GM12878 (cell line): ENCODE data around the gene METTL2B. TPM values are rescaled to one million over a fixed set of nuclear protein-coding genes. Genes with fewer than 3 reads are reported as not detected.
"Not testable (repeated sequence)": the region's sequence is repeated elsewhere in the genome, so short reads cannot be mapped to it uniquely, and the experiment has no call there.

ENCODE experiments used
- ATAC-seq: fragments of 200-7000 bp; cut with Tn5 transposase; 3 replicates; pipeline ENCODE4 v1.9.1; 2020; ENCODE audit warnings: mild to moderate bottlenecking, moderate library complexity
- BruUV-seq: library from RNA; stranded (reverse); fragments of 400-500 nt; replicated peaks from 2 replicates; lab custom pipeline; 2021; lab: Mats Ljungman, UMichigan
- CTCF ChIA-PET: fragments of 300-600 bp; sonication (Branson Sonifier 250); formaldehyde crosslinking; extraction: SDS; loops from one replicate; lab custom pipeline; 2021; ENCODE audit warnings: inconsistent platforms; lab: Yijun Ruan, JAX
- POLR2A ChIA-PET: fragments of 350-600 bp; formaldehyde crosslinking; extraction: SDS; loops from one replicate; lab custom pipeline; 2021; ENCODE audit warnings: inconsistent platforms; lab: Charles Lee
- RAD21 ChIA-PET: fragments of 300-600 bp; sonication (Branson Sonifier 250); formaldehyde crosslinking; loops from one replicate; lab custom pipeline; 2023; ENCODE audit warnings: antibody characterized with exemption; ENCODE audit not compliant: unreplicated experiment; lab: Charles Lee
- SMC1A ChIA-PET: fragments of 300-600 bp; sonication (Branson Sonifier 250); formaldehyde crosslinking; loops from one replicate; lab custom pipeline; 2023; ENCODE audit not compliant: unreplicated experiment, uncharacterized antibody; lab: Charles Lee
- DNase-seq: peaks from one replicate; pipeline ENCODE4 v3.0.0-alpha.2; 2011; ENCODE audit warnings: low read depth, low spot score
- FAIRE-seq: peaks from 3 replicates; lab custom pipeline; 2011; peaks lifted over from hg19 to GRCh38; lab: Jason Lieb, UNC
- H2AFZ ChIP-seq: 2 replicates; pipeline ENCODE4 v1.6.0; 2011; ENCODE audit warnings: low read depth, low read length, control low read depth; ENCODE audit not compliant: control insufficient read depth
- H3K27ac ChIP-seq: 2 replicates; pipeline ENCODE4 v1.5.1; 2011; ENCODE audit warnings: control low read depth; ENCODE audit not compliant: control insufficient read depth, insufficient read depth
- H3K27me3 ChIP-seq, 2 experiments: replicated peaks in 1 of 2; 2 replicates each; pipeline versions ENCODE4 v1.6.0 to v1.6.1; 2011; ENCODE audit warnings: low read length in 1 of 2; ENCODE audit not compliant: control insufficient read depth in 2 of 2, insufficient read depth in 2 of 2
- H3K36me3 ChIP-seq, 2 experiments: 2 replicates each; pipeline ENCODE4 v1.5.1; 2011; ENCODE audit warnings: low read length in 1 of 2; ENCODE audit not compliant: control insufficient read depth in 2 of 2, insufficient read depth in 2 of 2
- H3K4me1 ChIP-seq: 2 replicates; pipeline ENCODE4 v1.6.1; 2011; ENCODE audit warnings: mild to moderate bottlenecking, low read length, moderate library complexity, mixed read lengths; ENCODE audit not compliant: control insufficient read depth, insufficient read depth
- H3K4me2 ChIP-seq: 2 replicates; pipeline ENCODE4 v1.6.0; 2011; ENCODE audit warnings: control low read depth; ENCODE audit not compliant: control insufficient read depth, insufficient read depth
- H3K4me3 ChIP-seq: fragments of 200-600 bp; sonication (generic); 2 replicates; pipeline ENCODE4 v1.5.1; 2016
- H3K79me2 ChIP-seq: 2 replicates; pipeline ENCODE4 v1.6.0; 2011; ENCODE audit warnings: low read length; ENCODE audit not compliant: control insufficient read depth, insufficient read depth
- H3K9ac ChIP-seq: 2 replicates; pipeline ENCODE4 v1.8.0; 2011; ENCODE audit warnings: low read length, control low read depth, mixed read lengths; ENCODE audit not compliant: control insufficient read depth, insufficient read depth
- H3K9me3 ChIP-seq: replicated peaks from 3 replicates; pipeline ENCODE4 v1.5.1; 2011; ENCODE audit warnings: mild to moderate bottlenecking, low read length; ENCODE audit not compliant: control insufficient read depth, insufficient read depth
- H4K20me1 ChIP-seq: 2 replicates; pipeline ENCODE4 v1.6.0; 2011; ENCODE audit not compliant: control insufficient read depth, insufficient read depth
- BHLHE40 ChIP-seq, 2 experiments: fragments of 450-650 bp in 1 of 2; IDR thresholded peaks; 2 replicates each; pipeline ENCODE4 v1.6.1; 2011 to 2017; ENCODE audit warnings: low read depth in 2 of 2, borderline replicate concordance in 1 of 2, improper control_type of control experiment in 1 of 2, low read length in 1 of 2, mild to moderate bottlenecking in 1 of 2
- CBFB ChIP-seq: IDR thresholded peaks from 2 replicates; pipeline ENCODE4 v1.6.1; 2016; ENCODE audit warnings: antibody characterized with exemption, low read depth
- CEBPB ChIP-seq, 2 experiments: fragments of 150-350 bp in 1 of 2; IDR thresholded peaks; 2 replicates each; pipeline ENCODE4 v1.6.1; 2012 to 2014; ENCODE audit warnings: low read depth in 2 of 2, low read length in 2 of 2, borderline replicate concordance in 1 of 2, inconsistent platforms in 1 of 2
- HDAC2 ChIP-seq: fragments of 200-600 bp; sonication (generic); IDR thresholded peaks from 2 replicates; pipeline ENCODE4 v1.6.1; 2017
- MTA3 ChIP-seq: IDR thresholded peaks from 2 replicates; pipeline ENCODE4 v1.6.1; 2012; ENCODE audit warnings: low read length, inconsistent platforms, borderline replicate concordance
- NBN ChIP-seq: fragments of 450-650 bp; IDR thresholded peaks from 2 replicates; pipeline ENCODE4 v1.6.1; 2016
- POLR2AphosphoS5 ChIP-seq: IDR thresholded peaks from 2 replicates; pipeline ENCODE4 v1.6.1; 2011; ENCODE audit warnings: mild to moderate bottlenecking, low read length, inconsistent platforms
- RAD21 ChIP-seq: IDR thresholded peaks from 2 replicates; pipeline ENCODE4 v1.6.1; 2011; ENCODE audit warnings: mild to moderate bottlenecking, low read depth, low read length, moderate library complexity; ENCODE audit not compliant: insufficient read depth
- RB1 ChIP-seq: fragments of 450-650 bp; formaldehyde crosslinking; IDR thresholded peaks from 2 replicates; pipeline ENCODE4 v1.6.1; 2017; ENCODE audit warnings: mild to moderate bottlenecking, borderline replicate concordance
- WRNIP1 ChIP-seq: IDR thresholded peaks from 2 replicates; pipeline ENCODE4 v1.6.1; 2011; ENCODE audit warnings: low read depth, low read length, improper control_type of control experiment, borderline replicate concordance
- WGBS: methylation state at CpG from one replicate; pipeline ENCODE4 v1.1.6; 2016; ENCODE audit warnings: low lambda C conversion rate; ENCODE audit not compliant: insufficient replicate concordance, insufficient coverage; ENCODE audit errors: missing lambda C conversion rate; 5-methylcytosine and 5-hydroxymethylcytosine counted together
- in situ Hi-C: fragments of 300-500 bp; cut with MboI; formaldehyde crosslinking; loops from 9 replicates; pipeline ENCODE4 v1.14.3; 2018; ENCODE audit warnings: mixed read lengths
- intact Hi-C: fragments of 100-400 bp; cut with micrococcal nuclease; formaldehyde crosslinking; loops from one replicate; pipeline ENCODE4 v1.14.2; 2022; ENCODE audit not compliant: unreplicated experiment
- polyA plus RNA-seq, 11 experiments: library from polyadenylated mRNA; depleted of rRNA in 4 of 11; unstranded in 6 of 11; stranded (reverse) in 5 of 11; fragments of >200 nt; fragmentation: Nextera tagmentation in 4 of 11; fragmentation: Illumina TruSeq in 1 of 11; extraction: Ambion mirVana in 4 of 11; extraction: Trizol in 1 of 11; gene quantifications; 1 replicate in 1 of 11; 2 replicates in 10 of 11; pipeline versions ENCODE4 v1.2.1 to v1.2.3, GENCODE V29; 2011 to 2016; ENCODE audit warnings: inconsistent platforms in 2 of 11, missing spikeins in 2 of 11, low read depth in 1 of 11
- total RNA-seq, 4 experiments: library from RNA; depleted of rRNA in 3 of 4; stranded (reverse); fragments of >200 nt in 3 of 4; fragmentation: Illumina TruSeq in 1 of 4; extraction: Trizol in 1 of 4; gene quantifications; 2 replicates each; pipeline versions ENCODE4 v1.2.1 to v1.2.3, GENCODE V29; 2013 to 2021
- TF ChIP-seq, protein P1 (sequence below): fragments of 450-650 bp; IDR thresholded peaks from 2 replicates; pipeline ENCODE4 v1.6.1; 2014; ENCODE audit warnings: mild to moderate bottlenecking
- TF ChIP-seq, protein P2 (sequence below): IDR thresholded peaks from 2 replicates; pipeline ENCODE4 v1.6.1; 2011; ENCODE audit warnings: borderline replicate concordance, low read depth, mild to moderate bottlenecking, moderate library complexity, low read length; ENCODE audit not compliant: insufficient read depth, poor library complexity, severe bottlenecking

METTL2B gene
- total and polyA plus RNA-seq, 10 of the 15 experiments (the other 5 are each of a cell fraction or from before 2014, with no cell fraction given), result 18.9 to 48.4 (median 37.3) TPM

DNA sequence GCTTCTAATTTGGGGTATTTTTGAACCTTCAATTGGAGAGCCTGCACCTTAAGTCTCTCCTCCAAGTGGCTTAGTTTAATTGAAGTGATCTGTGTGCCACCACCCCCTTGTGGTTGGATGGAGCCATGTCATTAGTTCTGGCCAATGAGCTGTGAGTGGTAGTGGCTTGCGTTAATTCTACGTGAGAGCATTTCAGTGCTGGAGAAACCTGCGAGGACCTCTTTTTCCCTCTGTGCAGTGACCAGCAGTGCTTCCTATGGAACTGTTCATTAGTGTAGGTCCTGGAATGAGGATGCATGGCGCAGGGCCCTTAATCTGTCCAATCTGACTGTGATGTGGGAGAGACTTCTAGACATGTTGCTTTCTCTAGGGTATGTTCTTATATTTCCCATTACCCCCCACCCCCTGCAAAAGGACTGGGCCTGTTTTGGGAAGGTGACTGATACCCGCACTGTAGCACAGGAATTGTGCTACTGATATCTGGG is 17.1 kb upstream of the METTL2B start (continued):
- TF ChIP-seq, protein P1, sequence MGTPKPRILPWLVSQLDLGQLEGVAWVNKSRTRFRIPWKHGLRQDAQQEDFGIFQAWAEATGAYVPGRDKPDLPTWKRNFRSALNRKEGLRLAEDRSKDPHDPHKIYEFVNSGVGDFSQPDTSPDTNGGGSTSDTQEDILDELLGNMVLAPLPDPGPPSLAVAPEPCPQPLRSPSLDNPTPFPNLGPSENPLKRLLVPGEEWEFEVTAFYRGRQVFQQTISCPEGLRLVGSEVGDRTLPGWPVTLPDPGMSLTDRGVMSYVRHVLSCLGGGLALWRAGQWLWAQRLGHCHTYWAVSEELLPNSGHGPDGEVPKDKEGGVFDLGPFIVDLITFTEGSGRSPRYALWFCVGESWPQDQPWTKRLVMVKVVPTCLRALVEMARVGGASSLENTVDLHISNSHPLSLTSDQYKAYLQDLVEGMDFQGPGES, result no peak
- TF ChIP-seq NBN, result 0 out of 2 replicates have a peak, but pooled peaks have one; percentile 27
- TF ChIP-seq, protein P2, sequence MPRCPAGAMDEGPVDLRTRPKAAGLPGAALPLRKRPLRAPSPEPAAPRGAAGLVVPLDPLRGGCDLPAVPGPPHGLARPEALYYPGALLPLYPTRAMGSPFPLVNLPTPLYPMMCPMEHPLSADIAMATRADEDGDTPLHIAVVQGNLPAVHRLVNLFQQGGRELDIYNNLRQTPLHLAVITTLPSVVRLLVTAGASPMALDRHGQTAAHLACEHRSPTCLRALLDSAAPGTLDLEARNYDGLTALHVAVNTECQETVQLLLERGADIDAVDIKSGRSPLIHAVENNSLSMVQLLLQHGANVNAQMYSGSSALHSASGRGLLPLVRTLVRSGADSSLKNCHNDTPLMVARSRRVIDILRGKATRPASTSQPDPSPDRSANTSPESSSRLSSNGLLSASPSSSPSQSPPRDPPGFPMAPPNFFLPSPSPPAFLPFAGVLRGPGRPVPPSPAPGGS, result no peak
- 0 out of 4 replicates have a peak, but pooled peaks of 1 of the 2 experiments have one; percentile 4 for TF ChIP-seq BHLHE40 (IDR thresholded peaks at IDR 0.05; ENCODE audit: borderline replicate concordance in 1 of 2, low read depth in 2 of 2, low read length in 1 of 2)
- peak; percentile 58; the same call in 1 of the 2 replicates for TF ChIP-seq WRNIP1
- peak; percentile 35; the same call in 1 of the 2 replicates for TF ChIP-seq RB1
- peak; percentile 82 for TF ChIP-seq RAD21
- TF ChIP-seq CEBPB (IDR thresholded peaks at IDR 0.05; ENCODE audit: borderline replicate concordance in 1 of 2, low read depth in 2 of 2, low read length in 2 of 2), result no peak

DNA sequence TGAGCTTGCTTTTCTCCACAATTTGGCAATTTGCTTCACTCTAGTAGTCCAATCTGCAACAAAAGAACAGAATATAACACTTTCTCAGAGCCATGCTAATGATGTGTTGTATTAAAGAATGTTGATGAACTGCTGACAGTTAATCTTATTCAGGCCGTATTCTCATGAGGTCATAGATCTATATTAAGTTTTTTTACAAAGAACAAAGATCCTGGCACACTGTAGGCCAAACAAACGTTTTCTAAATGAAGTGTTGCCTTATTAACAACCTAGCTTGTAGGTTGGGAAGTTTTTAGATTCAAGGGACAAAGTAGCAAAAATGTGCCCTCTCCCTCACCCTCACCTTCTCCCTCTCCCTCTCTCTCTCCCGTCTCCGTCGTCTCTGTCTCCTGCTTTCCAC is 14.1 kb upstream of the METTL2B start:
- ChIA-PET SMC1A (interaction anchor here (4.2 kb wide), 1 partner anchor 31 kb away, joined by 296 read pairs; no protein-coding TSS in a partner anchor), RAD21 (interaction anchor here (0.9 to 1.7 kb wide), 2 partner anchors 13 to 211 kb away, joined by 4 to 9 read pairs; no protein-coding TSS in a partner anchor)
- no peaks in the 10 kb centered on the region for H3K9me3 ChIP-seq
- 68% methylated on average over 5 of the region's 5 CpGs for whole genome bisulfite sequencing
- no TSS peak for BruUV-seq
- peaks cover 36% of the 10 kb centered on the region for H3K79me2 ChIP-seq
- intact Hi-C loops, result no loop called here
- no peak overlapping the region for H3K4me2 ChIP-seq
- in situ Hi-C loops, result loop anchor here (5.0 kb wide), 1 partner anchor 35 kb away; no protein-coding TSS in a partner anchor
- no peak overlapping the region for H3K9ac ChIP-seq
- TF ChIP-seq MTA3 (no peak), POLR2AphosphoS5 (no peak), HDAC2 (no peak), CBFB (no peak)
- TF ChIP-seq, all 136 proteins: peak for 0
- Histone ChIP-seq H3K4me3 (no peak overlapping the region), H3K4me1 (peaks cover 22% of the 10 kb centered on the region), H4K20me1 (no peaks in the 10 kb centered on the region), H3K27ac (no peak overlapping the region), H2AFZ (no peak overlapping the region), H3K36me3 (peaks cover 0 to 4% of the 10 kb centered on the region in 2 experiments; a peak in 1 of 4 replicates), H3K27me3 (no peaks in the 10 kb centered on the region)
- no peak for DNase-seq
- no peak for FAIRE-seq
- CTCF ChIA-PET, result interaction anchor here (0.6 to 4.2 kb wide), 4 partner anchors 14 to 45 kb away, joined by 3 to 463 read pairs (median 29); no protein-coding TSS in a partner anchor
- ATAC-seq, result no peak
- POLR2A ChIA-PET, result no interaction called here

DNA sequence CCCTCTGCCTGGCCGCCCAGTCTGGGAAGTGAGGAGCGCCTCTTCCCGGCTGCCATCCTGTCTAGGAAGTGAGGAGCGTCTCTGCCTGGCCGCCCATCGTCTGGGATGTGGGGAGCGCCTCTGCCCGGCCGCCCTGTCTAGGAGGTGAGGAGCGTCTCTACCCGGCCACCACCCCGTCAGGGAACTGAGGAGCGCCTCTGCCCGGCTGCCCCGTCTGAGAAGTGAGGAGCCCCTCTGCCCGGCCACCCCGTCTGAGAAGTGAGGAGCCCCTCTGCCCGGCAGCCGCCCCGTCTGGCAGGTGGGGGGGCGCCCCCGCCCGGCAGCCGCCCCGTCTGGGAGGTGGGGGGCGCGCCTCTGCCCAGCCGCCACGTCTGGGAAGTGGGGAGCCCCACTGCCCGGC is 13.2 kb upstream of the METTL2B start:
- SMC1A ChIA-PET, RAD21 ChIA-PET, POLR2A ChIA-PET, H3K9ac ChIP-seq, H3K27ac ChIP-seq, FAIRE-seq, BruUV-seq, H3K4me2 ChIP-seq, H3K4me3 ChIP-seq, H2AFZ ChIP-seq, H3K36me3 ChIP-seq, H3K9me3 ChIP-seq, DNase-seq, CTCF ChIA-PET, intact Hi-C loops, H3K27me3 ChIP-seq, H4K20me1 ChIP-seq, ATAC-seq: not testable (repeated sequence)
- in situ Hi-C loops, result loop anchor here (5.0 kb wide), 1 partner anchor 36 kb away; no protein-coding TSS in a partner anchor
- Histone ChIP-seq H3K79me2 (peaks cover 28% of the 10 kb centered on the region), H3K4me1 (peaks cover 18% of the 10 kb centered on the region)
- 95% methylated on average over 29 of the region's 30 CpGs for WGBS
